ENCODE data around the gene TRIM24.

Gene TRIM24

GRCh38 chr7:138630059-138630610, 170.1 kb downstream of the TRIM24 start:
- no peak for DNase-seq

- no peak for DNase-seq
These were observed 172.3 kb downstream of the TRIM24 start for GRCh38 chr7:138632384-138632783.

GRCh38 chr7:138632826-138633602, 173.0 kb downstream of the TRIM24 start:
- no peak for DNase-seq
